RWPE1 (cell line): ENCODE results near the gene LIMS2.
A peak's percentile ranks its signal among the peaks of the same experiment; 100 is the strongest.

Experiments used
- CTCF ChIA-PET: fragments of 350-600 bp; sonication (Branson Sonifier 250); formaldehyde crosslinking; extraction: SDS; loops from one replicate; lab custom pipeline; 2021; lab: Yijun Ruan, JAX
- POLR2A ChIA-PET: fragments of 400-600 bp; formaldehyde crosslinking; extraction: SDS; loops from one replicate; lab custom pipeline; 2020; ENCODE audit warnings: antibody characterized with exemption; ENCODE audit not compliant: low non-redundant PET; lab: Yijun Ruan, JAX
- DNase-seq: peaks from one replicate; pipeline ENCODE4 v3.0.0; 2012; ENCODE audit warnings: low spot score
- H3K27ac ChIP-seq: fragments of 450-650 bp; 2 replicates; pipeline ENCODE4 v1.5.1; 2017
- TF ChIP-seq, protein P1 (sequence below): fragments of 450-650 bp; conservative IDR thresholded peaks from 2 replicates; pipeline ENCODE4 v1.5.1; 2017; ENCODE audit warnings: low read depth, mild to moderate bottlenecking

The LIMS2 gene

GRCh38 chr2:127701651-127702394 lies 26.5 kb upstream of the LIMS2 start:
- TF ChIP-seq, protein P1, sequence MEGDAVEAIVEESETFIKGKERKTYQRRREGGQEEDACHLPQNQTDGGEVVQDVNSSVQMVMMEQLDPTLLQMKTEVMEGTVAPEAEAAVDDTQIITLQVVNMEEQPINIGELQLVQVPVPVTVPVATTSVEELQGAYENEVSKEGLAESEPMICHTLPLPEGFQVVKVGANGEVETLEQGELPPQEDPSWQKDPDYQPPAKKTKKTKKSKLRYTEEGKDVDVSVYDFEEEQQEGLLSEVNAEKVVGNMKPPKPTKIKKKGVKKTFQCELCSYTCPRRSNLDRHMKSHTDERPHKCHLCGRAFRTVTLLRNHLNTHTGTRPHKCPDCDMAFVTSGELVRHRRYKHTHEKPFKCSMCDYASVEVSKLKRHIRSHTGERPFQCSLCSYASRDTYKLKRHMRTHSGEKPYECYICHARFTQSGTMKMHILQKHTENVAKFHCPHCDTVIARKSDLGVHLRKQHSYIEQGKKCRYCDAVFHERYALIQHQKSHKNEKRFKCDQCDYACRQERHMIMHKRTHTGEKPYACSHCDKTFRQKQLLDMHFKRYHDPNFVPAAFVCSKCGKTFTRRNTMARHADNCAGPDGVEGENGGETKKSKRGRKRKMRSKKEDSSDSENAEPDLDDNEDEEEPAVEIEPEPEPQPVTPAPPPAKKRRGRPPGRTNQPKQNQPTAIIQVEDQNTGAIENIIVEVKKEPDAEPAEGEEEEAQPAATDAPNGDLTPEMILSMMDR, result no peak; the same call in 1 of the 2 replicates
- ChIA-PET CTCF (interaction anchor here (0.6 to 0.9 kb wide), 3 partner anchors 11 to 83 kb away, joined by 3 to 4 read pairs (median 4); no protein-coding TSS in a partner anchor), POLR2A (no interaction called here)
- H3K27ac ChIP-seq, result peak overlapping the region; percentile 94
- DNase-seq, result peak; percentile 71

- peak within 1 kb of the TSS; percentile 94 for H3K27ac ChIP-seq
- TF ChIP-seq, protein P1, result no peak
- peak; percentile 89 for DNase-seq
- ChIA-PET CTCF (interaction anchor here (0.9 kb wide), 1 partner anchor 11 kb away, joined by 4 read pairs; no protein-coding TSS in a partner anchor), POLR2A (no interaction called here)
Measured at GRCh38 chr2:127701193-127701650, 25.9 kb upstream of the LIMS2 start, which contains the start of gene SFT2D3. TSS of gene SFT2D3 (plus strand) at chr2:127701497. CDS start at chr2:127701529, 32 bp downstream.

DNA sequence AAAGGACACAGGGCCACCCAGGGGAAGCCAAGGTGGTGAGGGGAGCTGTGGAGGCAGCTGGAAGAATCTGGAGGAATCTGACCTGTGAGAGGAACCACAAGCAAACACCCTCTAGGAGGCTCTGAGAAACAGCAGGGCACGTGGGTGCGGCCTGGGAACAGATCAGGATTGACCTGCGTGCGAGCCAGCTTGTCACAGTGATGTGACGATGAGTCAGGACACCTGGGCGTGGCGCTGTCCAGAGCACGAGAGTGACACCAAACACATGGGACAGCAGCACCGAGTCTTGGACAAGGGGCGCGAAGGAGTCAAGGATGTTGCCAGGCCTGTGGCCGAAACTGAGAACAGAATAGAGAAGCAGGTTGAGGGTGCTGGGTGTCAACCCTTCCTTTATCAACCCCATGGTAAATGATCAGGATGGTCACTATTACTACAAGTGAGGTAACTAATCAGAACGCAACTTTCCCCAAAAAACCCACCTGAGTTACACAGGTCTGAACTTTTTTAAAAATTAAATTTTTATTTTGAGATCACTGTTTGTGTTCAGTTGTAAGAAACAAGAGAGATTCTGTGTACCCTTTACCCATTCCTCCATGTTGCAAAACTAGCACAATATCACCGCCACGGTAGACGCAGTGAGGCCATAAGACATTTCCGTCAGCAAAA lies 25.3 kb upstream of the LIMS2 start:
- peak; percentile 28 for DNase-seq
- H3K27ac ChIP-seq, result peak overlapping the region; percentile 94
- CTCF ChIA-PET, result interaction anchor here (0.9 kb wide), 1 partner anchor 12 kb away, joined by 4 read pairs; no protein-coding TSS in a partner anchor
- TF ChIP-seq, protein P1, result no peak
- POLR2A ChIA-PET, result no interaction called here

- no peak overlapping the region for H3K27ac ChIP-seq
- TF ChIP-seq, protein P1, result no peak
- POLR2A ChIA-PET, result no interaction called here
- no peak for DNase-seq
- CTCF ChIA-PET, result no interaction called here
Measured at GRCh38 chr2:127698553-127699355, 23.4 kb upstream of the LIMS2 start.

DNA sequence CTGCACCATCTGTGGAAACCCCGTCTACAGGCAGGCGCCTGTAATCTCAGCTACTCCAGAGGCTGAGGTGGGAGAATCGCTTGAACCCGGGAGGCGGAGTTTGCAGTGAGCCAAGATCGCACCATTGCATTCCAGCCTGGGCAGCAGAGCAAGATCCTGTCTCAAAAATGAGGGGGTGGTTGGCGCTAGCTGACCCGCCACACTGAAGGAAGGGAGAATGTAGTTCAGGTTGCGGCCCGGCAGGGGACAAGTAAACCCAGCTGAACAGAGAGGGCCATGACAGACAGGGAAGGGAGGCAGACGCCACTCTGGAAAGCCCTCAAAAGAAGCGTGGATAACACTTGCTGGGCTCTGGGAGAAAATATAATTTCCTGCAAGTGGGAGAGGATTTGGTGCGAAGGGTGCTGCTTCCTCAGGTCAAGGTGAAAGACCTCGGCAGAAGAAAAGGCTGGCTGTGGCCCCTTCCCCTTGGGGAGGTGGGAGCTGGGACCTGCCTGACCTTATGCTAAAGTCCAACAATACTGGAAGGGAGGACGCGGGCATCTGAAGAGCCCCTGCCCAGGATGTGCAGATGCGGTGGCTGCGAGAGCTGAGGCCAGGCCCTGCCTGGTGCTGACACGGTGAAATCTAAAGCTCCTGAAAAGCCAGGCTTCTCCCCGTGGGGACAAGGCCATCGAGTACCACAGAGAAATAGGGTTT lies 22.3 kb upstream of the LIMS2 start:
- ChIA-PET CTCF (no interaction called here), POLR2A (no interaction called here)
- TF ChIP-seq, protein P1, result no peak
- no peak for DNase-seq
- H3K27ac ChIP-seq, result no peak overlapping the region
